Liver (tissue), 9 donors: Measurements from ENCODE around the gene RAB13. TPM values are rescaled to one million over a fixed set of nuclear protein-coding genes. Genes with fewer than 3 reads are reported as not detected.
"Not testable (repeated sequence)": the region's sequence is repeated elsewhere in the genome, so short reads cannot be mapped to it uniquely, and the experiment has no call there.

Experiments
- DNase-seq: peaks from one replicate; pipeline ENCODE4 v3.0.0-alpha.2; 2017; ENCODE audit warnings: low spot score
- H3K27ac ChIP-seq, 2 donors: one replicate each; pipeline ENCODE4 v1.7.0; 2013; ENCODE audit warnings: inconsistent platforms in 2 of 2, low read length in 2 of 2, control low read depth in 1 of 2, low read depth in 1 of 2, mild to moderate bottlenecking in 1 of 2
- H3K27me3 ChIP-seq, 4 donors: one replicate each; pipeline versions ENCODE4 v1.6.1 to v1.7.0; 2013; ENCODE audit warnings: low read length in 3 of 4, inconsistent platforms in 1 of 4, mild to moderate bottlenecking in 1 of 4, moderate library complexity in 1 of 4; ENCODE audit not compliant: control insufficient read depth in 4 of 4, insufficient read depth in 4 of 4
- H3K36me3 ChIP-seq, 4 donors: one replicate each; pipeline versions ENCODE4 v1.6.1 to v1.7.0; 2013; ENCODE audit warnings: low read length in 3 of 4, mild to moderate bottlenecking in 3 of 4, low read depth in 1 of 4, moderate library complexity in 1 of 4; ENCODE audit not compliant: control insufficient read depth in 4 of 4, insufficient read depth in 3 of 4
- H3K4me1 ChIP-seq, 4 donors: one replicate each; pipeline versions ENCODE4 v1.6.1 to v1.7.0; 2013; ENCODE audit warnings: low read length in 3 of 4, mild to moderate bottlenecking in 3 of 4, moderate library complexity in 1 of 4; ENCODE audit not compliant: control insufficient read depth in 4 of 4, insufficient read depth in 4 of 4
- H3K4me3 ChIP-seq, 3 donors: one replicate each; pipeline versions ENCODE4 v1.6.1 to v1.7.0; 2013; ENCODE audit warnings: low read length in 3 of 3, control low read depth in 1 of 3, low read depth in 1 of 3, mild to moderate bottlenecking in 1 of 3
- H3K9ac ChIP-seq, 2 donors: one replicate each; pipeline ENCODE4 v1.7.0; 2013; ENCODE audit warnings: low read length in 2 of 2, mild to moderate bottlenecking in 2 of 2, moderate library complexity in 2 of 2, control low read depth in 1 of 2, low read depth in 1 of 2
- H3K9me3 ChIP-seq, 4 donors: one replicate each; pipeline versions ENCODE4 v1.6.1 to v1.7.0; 2013; ENCODE audit warnings: low read length in 3 of 4; ENCODE audit not compliant: control insufficient read depth in 4 of 4
- EGR1 ChIP-seq, 2 donors: IDR thresholded peaks; 2 replicates each; pipeline ENCODE4 v1.6.1; 2016 to 2018; ENCODE audit warnings: antibody characterized with exemption in 2 of 2, low read depth in 2 of 2
- FOXA1 ChIP-seq: IDR thresholded peaks from 2 replicates; pipeline ENCODE4 v1.6.1; 2016; ENCODE audit warnings: antibody characterized with exemption
- FOXA2 ChIP-seq: IDR thresholded peaks from 2 replicates; pipeline ENCODE4 v1.6.1; 2016; ENCODE audit warnings: antibody characterized with exemption
- GABPA ChIP-seq, 2 donors: IDR thresholded peaks in 1 of 2; conservative IDR thresholded peaks in 1 of 2; 2 replicates each; pipeline ENCODE4 v1.6.1; 2016; ENCODE audit warnings: antibody characterized with exemption in 2 of 2, mild to moderate bottlenecking in 1 of 2, moderate library complexity in 1 of 2
- HNF4A ChIP-seq, 2 donors: conservative IDR thresholded peaks; 2 replicates each; pipeline ENCODE4 v1.6.1; 2016; ENCODE audit warnings: antibody characterized with exemption in 2 of 2, mild to moderate bottlenecking in 2 of 2
- HNF4G ChIP-seq: IDR thresholded peaks from 2 replicates; pipeline ENCODE4 v1.6.1; 2016; ENCODE audit warnings: antibody characterized with exemption
- NR2F2 ChIP-seq: IDR thresholded peaks from 2 replicates; pipeline ENCODE4 v1.6.1; 2016; ENCODE audit warnings: antibody characterized with exemption
- RAD21 ChIP-seq, 2 donors: IDR thresholded peaks; 2 replicates each; pipeline ENCODE4 v1.6.1; 2016; ENCODE audit warnings: antibody characterized with exemption in 2 of 2, mild to moderate bottlenecking in 2 of 2
- SP1 ChIP-seq: IDR thresholded peaks from 2 replicates; pipeline ENCODE4 v1.6.1; 2018; ENCODE audit warnings: antibody characterized with exemption, mild to moderate bottlenecking
- YY1 ChIP-seq: IDR thresholded peaks from 2 replicates; pipeline ENCODE4 v1.6.1; 2016; ENCODE audit warnings: antibody characterized with exemption, mild to moderate bottlenecking
- ZBTB33 ChIP-seq: IDR thresholded peaks from 2 replicates; pipeline ENCODE4 v1.6.1; 2016; ENCODE audit warnings: antibody characterized with exemption
- WGBS: extraction: QIAGEN DNeasy Blood & Tissue Kit; methylation state at CpG from one replicate; pipeline ENCODE4 v1.1.7; 2013; 5-methylcytosine and 5-hydroxymethylcytosine counted together
- polyA plus RNA-seq, 2 donors: library from polyadenylated mRNA; stranded (reverse) in 1 of 2; unstranded in 1 of 2; fragments of 200-250 nt in 1 of 2; fragments of >200 nt in 1 of 2; fragmentation: Nextera tagmentation in 1 of 2; extraction: Ambion mirVana in 1 of 2; gene quantifications; one replicate each; pipeline versions ENCODE4 v1.2.1 to v1.2.3, GENCODE V29; 2013 to 2015
- total RNA-seq, 2 donors: library from RNA; depleted of rRNA; stranded (reverse); fragments of >200 nt; gene quantifications; one replicate each; pipeline ENCODE4 v1.2.3, GENCODE V29; 2014
- TF ChIP-seq, protein P1 (sequence below): IDR thresholded peaks from 2 replicates; pipeline ENCODE4 v1.6.1; 2016; ENCODE audit warnings: antibody characterized with exemption
- TF ChIP-seq, protein P2 (sequence below): IDR thresholded peaks from 2 replicates; pipeline ENCODE4 v1.6.1; 2016; ENCODE audit warnings: antibody characterized with exemption
- TF ChIP-seq, protein P3 (sequence below): IDR thresholded peaks from 2 replicates; pipeline ENCODE4 v1.6.1; 2016; ENCODE audit warnings: antibody characterized with exemption, mild to moderate bottlenecking
- donor health status: healthy.
- donor health status: healthy.
- donor health status: healthy.
- donor health status: healthy.
- donor health status: healthy.

The RAB13 gene
- total and polyA plus RNA-seq, 4 donors = 18.0 to 72.9 (median 32.5) TPM

- H3K27me3 ChIP-seq = no peaks in the 10 kb centered on the region
- peaks cover 2 to 17% (median 12%) of the 10 kb centered on the region in 4 donors for H3K4me1 ChIP-seq
- no peaks in the 10 kb centered on the region for H3K9me3 ChIP-seq
- no peak overlapping the region for H3K4me3 ChIP-seq
- 79% methylated on average over 6 of the region's 6 CpGs for WGBS
- H3K27ac ChIP-seq = no peak overlapping the region
- DNase-seq = no peak
- TF ChIP-seq ZBTB33 (no peak), FOXA1 (no peak), FOXA2 (no peak), GABPA (IDR thresholded peaks at IDR 0.05 in 1 of 2, conservative IDR thresholded peaks at IDR 0.05 in 1 of 2) (no peak), NR2F2 (no peak), HNF4A (conservative IDR thresholded peaks at IDR 0.05) (no peak), YY1 (no peak), SP1 (no peak), RAD21 (IDR thresholded peaks at IDR 0.05) (no peak), EGR1 (IDR thresholded peaks at IDR 0.05; ENCODE audit: low read depth in 2 of 2) (no peak), HNF4G (no peak)
- TF ChIP-seq, protein P1, sequence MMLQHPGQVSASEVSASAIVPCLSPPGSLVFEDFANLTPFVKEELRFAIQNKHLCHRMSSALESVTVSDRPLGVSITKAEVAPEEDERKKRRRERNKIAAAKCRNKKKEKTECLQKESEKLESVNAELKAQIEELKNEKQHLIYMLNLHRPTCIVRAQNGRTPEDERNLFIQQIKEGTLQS = no peak
- TF ChIP-seq, protein P2, sequence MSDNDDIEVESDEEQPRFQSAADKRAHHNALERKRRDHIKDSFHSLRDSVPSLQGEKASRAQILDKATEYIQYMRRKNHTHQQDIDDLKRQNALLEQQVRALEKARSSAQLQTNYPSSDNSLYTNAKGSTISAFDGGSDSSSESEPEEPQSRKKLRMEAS = no peak
- TF ChIP-seq, protein P3, sequence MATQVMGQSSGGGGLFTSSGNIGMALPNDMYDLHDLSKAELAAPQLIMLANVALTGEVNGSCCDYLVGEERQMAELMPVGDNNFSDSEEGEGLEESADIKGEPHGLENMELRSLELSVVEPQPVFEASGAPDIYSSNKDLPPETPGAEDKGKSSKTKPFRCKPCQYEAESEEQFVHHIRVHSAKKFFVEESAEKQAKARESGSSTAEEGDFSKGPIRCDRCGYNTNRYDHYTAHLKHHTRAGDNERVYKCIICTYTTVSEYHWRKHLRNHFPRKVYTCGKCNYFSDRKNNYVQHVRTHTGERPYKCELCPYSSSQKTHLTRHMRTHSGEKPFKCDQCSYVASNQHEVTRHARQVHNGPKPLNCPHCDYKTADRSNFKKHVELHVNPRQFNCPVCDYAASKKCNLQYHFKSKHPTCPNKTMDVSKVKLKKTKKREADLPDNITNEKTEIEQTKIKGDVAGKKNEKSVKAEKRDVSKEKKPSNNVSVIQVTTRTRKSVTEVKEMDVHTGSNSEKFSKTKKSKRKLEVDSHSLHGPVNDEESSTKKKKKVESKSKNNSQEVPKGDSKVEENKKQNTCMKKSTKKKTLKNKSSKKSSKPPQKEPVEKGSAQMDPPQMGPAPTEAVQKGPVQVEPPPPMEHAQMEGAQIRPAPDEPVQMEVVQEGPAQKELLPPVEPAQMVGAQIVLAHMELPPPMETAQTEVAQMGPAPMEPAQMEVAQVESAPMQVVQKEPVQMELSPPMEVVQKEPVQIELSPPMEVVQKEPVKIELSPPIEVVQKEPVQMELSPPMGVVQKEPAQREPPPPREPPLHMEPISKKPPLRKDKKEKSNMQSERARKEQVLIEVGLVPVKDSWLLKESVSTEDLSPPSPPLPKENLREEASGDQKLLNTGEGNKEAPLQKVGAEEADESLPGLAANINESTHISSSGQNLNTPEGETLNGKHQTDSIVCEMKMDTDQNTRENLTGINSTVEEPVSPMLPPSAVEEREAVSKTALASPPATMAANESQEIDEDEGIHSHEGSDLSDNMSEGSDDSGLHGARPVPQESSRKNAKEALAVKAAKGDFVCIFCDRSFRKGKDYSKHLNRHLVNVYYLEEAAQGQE = no peak
- H3K9ac ChIP-seq = no peak overlapping the region
- H3K36me3 ChIP-seq = peaks cover 0 to 6% (median 4%) of the 10 kb centered on the region in 4 donors
Observed at GRCh38 chr1:153984123-153984894, 1.8 kb downstream of the RAB13 start.

GRCh38 chr1:153981735-153982134 is 4.4 kb downstream of the RAB13 start:
- H3K9me3 ChIP-seq, H3K9ac ChIP-seq, DNase-seq, H3K27ac ChIP-seq, H3K27me3 ChIP-seq, H3K4me3 ChIP-seq, H3K36me3 ChIP-seq: not testable (repeated sequence)
- H3K4me1 ChIP-seq = peaks cover 2 to 34% (median 23%) of the 10 kb centered on the region in 4 donors
- WGBS = 94% methylated on average over 2 of the region's 2 CpGs

DNA sequence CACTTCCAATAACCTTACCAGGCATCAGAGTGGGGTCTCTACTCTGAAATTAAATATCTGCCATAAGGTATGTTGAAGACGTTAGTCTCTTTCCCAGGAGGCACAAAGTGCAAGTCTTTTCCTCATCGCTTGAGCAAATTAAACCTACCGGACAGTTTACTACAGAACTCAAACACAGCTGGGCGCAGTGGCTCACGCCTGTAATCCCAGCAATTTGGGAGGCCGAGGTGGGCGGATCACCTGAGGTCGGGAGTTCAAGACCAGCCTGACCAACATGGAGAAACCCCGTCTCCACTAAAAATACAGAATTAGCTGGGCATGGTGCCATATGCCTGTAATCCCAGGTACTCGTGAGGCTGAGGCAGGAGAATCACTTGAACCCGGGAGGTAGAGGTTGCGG is 7.0 kb downstream of the RAB13 start:
- H3K36me3 ChIP-seq = peaks cover 8 to 19% (median 13%) of the 10 kb centered on the region in 4 donors
- peak overlapping the region in 1 of 2 donors; percentile 4 for H3K27ac ChIP-seq
- not testable (repeated sequence) for DNase-seq, H3K9me3 ChIP-seq, H3K4me3 ChIP-seq, H3K27me3 ChIP-seq
- peak overlapping the region in 1 of 2 donors; percentile 51 for H3K9ac ChIP-seq
- WGBS = 90% methylated on average over 12 of the region's 12 CpGs
- H3K4me1 ChIP-seq = peaks cover 0 to 25% (median 22%) of the 10 kb centered on the region in 4 donors
